Measurements from ENCODE around the gene MEGF9. TPM values are rescaled to one million over a fixed set of nuclear protein-coding genes. Genes with fewer than 3 reads are reported as not detected.

The MEGF9 gene
- total and polyA plus RNA-seq, 2 of the 13 experiments (the other 11 are each of a cell fraction or from before 2014, with no cell fraction given): 3.1 to 3.3 TPM

GRCh38 chr9:120574473-120574872 is 139.8 kb downstream of the MEGF9 start (continued):
- no peak for TF ChIP-seq WIZ (CRISPR knock-in tag; IDR thresholded peaks at IDR 0.05)
- TF ChIP-seq SRF (IDR thresholded peaks at IDR 0.05; ENCODE audit: low read depth, low read length): peak; percentile 16; the same call in 1 of the 2 replicates
- TF ChIP-seq HDAC6 (IDR thresholded peaks at IDR 0.05; ENCODE audit: low read depth, low read length): no peak
- 0 out of 2 replicates have a peak, but pooled peaks have one; percentile 48 for TF ChIP-seq ZBTB43 (CRISPR knock-in tag; conservative IDR thresholded peaks at IDR 0.05)

GRCh38 chr9:120572472-120572871 is 141.8 kb downstream of the MEGF9 start:
- in situ Hi-C loops (cut with HindIII; ENCODE audit: extremely low pct_ligation_motif_present, low pct_unique_long_range_greater_than_20kb): no loop called here
- no peak for DNase-seq (ENCODE audit: low spot score)
- POLR2A ChIA-PET: interaction anchor here (1.0 to 3.0 kb wide), 6 partner anchors 7 to 186 kb away, joined by 3 to 25 read pairs (median 8); partner anchors contain the start of gene CDK5RAP2

More at GRCh38 chr9:120572472-120572871, 141.8 kb downstream of the MEGF9 start:
- no peak overlapping the region for H2AFZ ChIP-seq (ENCODE audit: low read length)
- intact Hi-C loops (cut with micrococcal nuclease; ENCODE audit: unreplicated experiment): loop anchor here (5.0 kb wide), 2 partner anchors 35 to 40 kb away; no protein-coding TSS in a partner anchor
- CTCF ChIA-PET (ENCODE audit: low intra/inter-chr PET ratio, low total read pairs): no interaction called here
- peak overlapping the region; percentile 66; the same call in 1 of the 2 replicates for H3K9ac ChIP-seq (ENCODE audit: insufficient read depth, low read depth, low read length)
- no peak for ATAC-seq
- FAIRE-seq: no peak
- BruUV-seq (replicated peaks): no TSS peak
- WGBS (ENCODE audit: low lambda C conversion rate): 95% methylated on average over 1 of the region's 1 CpG
- no peaks in the 10 kb centered on the region for H3K9me3 ChIP-seq (ENCODE audit: low read length)
- no peaks in the 10 kb centered on the region for H3K27me3 ChIP-seq (ENCODE audit: control insufficient read depth in 1 of 2, insufficient read depth in 2 of 2, low read length in 2 of 2)
- H3K4me1 ChIP-seq (ENCODE audit: insufficient read depth, low read length): peaks cover 80% of the 10 kb centered on the region
- peak overlapping the region; percentile 69 for H3K4me2 ChIP-seq (ENCODE audit: low read depth, low read length)
- H3K27ac ChIP-seq (ENCODE audit: extremely low read length, insufficient read depth, low read length): peak overlapping the region; percentile 98
- H3K36me3 ChIP-seq (replicated peaks in 1 of 2; ENCODE audit: control insufficient read depth in 1 of 2, insufficient read depth in 2 of 2, low read length in 2 of 2): peaks cover 11 to 36% of the 10 kb centered on the region in 2 experiments
- peaks cover 78% of the 10 kb centered on the region for H3K79me2 ChIP-seq (ENCODE audit: insufficient read depth, low read length)
- H3K4me3 ChIP-seq (replicated peaks in 1 of 3; ENCODE audit: insufficient read depth in 1 of 3, low read depth in 2 of 3, low read length in 3 of 3): no peak overlapping the region; a peak in 1 of 6 replicates
- no peaks in the 10 kb centered on the region for H4K20me1 ChIP-seq (ENCODE audit: insufficient read depth, low read length)
- TF ChIP-seq ZSCAN20 (CRISPR knock-in tag; IDR thresholded peaks at IDR 0.05; ENCODE audit: borderline replicate concordance) (0 out of 2 replicates have a peak, but pooled peaks have one; percentile 44), ZNF629 (CRISPR knock-in tag; conservative IDR thresholded peaks at IDR 0.05) (peak; percentile 63), ZBTB21 (CRISPR knock-in tag; IDR thresholded peaks at IDR 0.05) (no peak), ZNF619 (CRISPR knock-in tag; IDR thresholded peaks at IDR 0.05) (no peak), ZFP36L2 (CRISPR knock-in tag; IDR thresholded peaks at IDR 0.05) (no peak), ZFX (CRISPR knock-in tag; IDR thresholded peaks at IDR 0.05; ENCODE audit: low read depth) (no peak)
